Subcutaneous adipose tissue (tissue), 4 donors: ENCODE results near the gene PUSL1. TPM values are rescaled to one million over a fixed set of nuclear protein-coding genes. Genes with fewer than 3 reads are reported as not detected.

Source experiments
- total RNA-seq, 4 donors: library from RNA; depleted of rRNA; stranded (reverse); fragments of >200 nt; gene quantifications; one replicate each; pipeline ENCODE4 v1.1.0, GENCODE V29; 2016
- TF ChIP-seq, protein P1 (sequence below): fragments of 450-650 bp; IDR thresholded peaks from one replicate; pipeline ENCODE4 v1.5.1; 2016; ENCODE audit warnings: low read depth, mild to moderate bottlenecking, control low read depth, antibody characterized with exemption, moderate library complexity

The PUSL1 gene
- total RNA-seq, 4 donors from 2014 or later = 7.2 to 12.9 (median 10.9) TPM

DNA sequence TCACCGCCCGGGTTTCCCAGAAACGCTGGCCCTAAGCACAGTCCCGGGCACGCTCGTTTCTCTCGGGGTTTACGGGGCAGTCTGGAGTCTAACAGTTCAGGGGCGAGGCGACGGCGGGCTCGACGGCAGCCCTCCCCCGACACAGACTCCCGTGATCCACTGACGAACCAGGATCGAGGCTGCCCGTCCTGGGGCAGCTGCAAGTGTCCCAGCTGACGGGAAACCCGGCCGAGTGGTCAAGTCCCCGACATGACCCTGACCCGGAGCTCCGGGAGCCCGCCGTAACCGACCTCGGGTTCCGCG lies 35.2 kb upstream of the PUSL1 start:
- TF ChIP-seq, protein P1, sequence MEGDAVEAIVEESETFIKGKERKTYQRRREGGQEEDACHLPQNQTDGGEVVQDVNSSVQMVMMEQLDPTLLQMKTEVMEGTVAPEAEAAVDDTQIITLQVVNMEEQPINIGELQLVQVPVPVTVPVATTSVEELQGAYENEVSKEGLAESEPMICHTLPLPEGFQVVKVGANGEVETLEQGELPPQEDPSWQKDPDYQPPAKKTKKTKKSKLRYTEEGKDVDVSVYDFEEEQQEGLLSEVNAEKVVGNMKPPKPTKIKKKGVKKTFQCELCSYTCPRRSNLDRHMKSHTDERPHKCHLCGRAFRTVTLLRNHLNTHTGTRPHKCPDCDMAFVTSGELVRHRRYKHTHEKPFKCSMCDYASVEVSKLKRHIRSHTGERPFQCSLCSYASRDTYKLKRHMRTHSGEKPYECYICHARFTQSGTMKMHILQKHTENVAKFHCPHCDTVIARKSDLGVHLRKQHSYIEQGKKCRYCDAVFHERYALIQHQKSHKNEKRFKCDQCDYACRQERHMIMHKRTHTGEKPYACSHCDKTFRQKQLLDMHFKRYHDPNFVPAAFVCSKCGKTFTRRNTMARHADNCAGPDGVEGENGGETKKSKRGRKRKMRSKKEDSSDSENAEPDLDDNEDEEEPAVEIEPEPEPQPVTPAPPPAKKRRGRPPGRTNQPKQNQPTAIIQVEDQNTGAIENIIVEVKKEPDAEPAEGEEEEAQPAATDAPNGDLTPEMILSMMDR = no peak

DNA sequence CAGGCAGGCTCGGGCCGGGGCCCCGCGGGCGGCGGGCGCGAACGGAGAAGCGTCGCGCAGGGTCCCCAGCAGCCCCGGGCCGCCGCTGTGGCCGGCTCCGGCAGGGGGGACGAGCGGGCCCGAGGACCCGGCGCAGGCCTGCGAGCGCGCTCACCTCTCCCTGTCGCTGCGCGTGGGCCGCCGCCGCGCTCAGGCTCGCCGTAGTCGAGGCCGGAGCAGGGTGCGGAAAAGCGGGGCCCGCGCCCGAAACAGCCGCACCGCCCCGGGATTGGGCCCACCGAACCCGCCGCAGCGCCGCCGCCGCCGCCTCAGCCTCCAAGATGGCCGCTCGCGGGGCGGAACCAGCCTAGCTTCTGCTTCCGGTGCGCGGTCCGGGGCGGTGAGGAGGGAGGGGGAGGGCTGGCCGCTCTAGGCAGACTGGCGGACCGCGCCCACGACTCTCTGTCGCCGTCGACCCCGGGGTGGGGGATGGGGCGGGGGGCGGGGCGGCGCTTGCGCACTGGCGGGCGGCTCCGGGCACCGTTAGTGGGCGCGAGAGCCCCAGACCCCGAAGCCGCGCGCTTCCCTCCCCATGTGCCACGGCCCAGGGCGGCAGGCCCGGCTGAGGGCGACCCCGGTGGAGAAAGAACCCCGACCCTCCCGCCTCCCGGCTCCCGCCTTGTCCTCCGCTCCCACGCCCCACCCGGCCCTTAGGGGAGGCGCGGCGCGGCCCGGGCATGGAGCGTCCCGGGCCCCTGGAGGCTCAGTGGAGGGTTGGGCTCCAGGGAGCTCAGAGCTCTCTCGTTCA lies 34.7 kb upstream of the PUSL1 start, which contains the start of gene UBE2J2:
Gene UBE2J2, minus strand, starts transcription at position 343 of the 787 bp plus-strand sequence. CDS start 5,862 bp downstream, outside the sequence.
- TF ChIP-seq, protein P1 = no peak

DNA sequence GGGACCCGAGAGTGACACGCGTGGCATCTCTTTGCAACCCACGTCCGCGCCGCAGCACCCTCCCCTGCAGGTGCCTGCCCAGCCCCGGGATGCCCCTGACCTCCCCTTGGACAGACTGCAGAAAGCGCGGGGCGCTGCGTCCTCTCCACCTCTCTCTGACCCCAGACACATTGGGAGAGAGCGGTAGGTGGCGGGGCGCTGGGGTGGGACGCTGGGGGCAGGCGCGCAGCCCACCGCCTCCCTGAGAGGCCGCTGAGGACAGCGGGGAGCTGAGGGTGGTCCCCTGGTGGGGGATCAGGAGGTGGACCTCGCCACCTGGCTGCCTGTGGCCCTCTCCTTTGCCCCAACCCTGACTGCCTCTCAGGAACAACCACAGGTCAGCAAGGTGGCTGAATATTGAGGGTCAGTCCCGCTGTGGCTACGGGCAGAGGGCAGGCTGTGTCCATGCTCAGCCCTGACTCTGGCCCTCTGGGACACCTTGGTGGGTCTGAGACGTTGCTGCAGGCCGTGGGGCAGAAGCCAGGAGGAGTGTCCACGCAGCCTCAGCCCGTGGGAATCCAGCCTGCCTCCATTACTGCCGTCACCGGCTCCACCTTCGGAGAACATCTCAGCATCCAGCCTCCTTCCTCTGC lies 34.0 kb upstream of the PUSL1 start:
- TF ChIP-seq, protein P1 = no peak

DNA sequence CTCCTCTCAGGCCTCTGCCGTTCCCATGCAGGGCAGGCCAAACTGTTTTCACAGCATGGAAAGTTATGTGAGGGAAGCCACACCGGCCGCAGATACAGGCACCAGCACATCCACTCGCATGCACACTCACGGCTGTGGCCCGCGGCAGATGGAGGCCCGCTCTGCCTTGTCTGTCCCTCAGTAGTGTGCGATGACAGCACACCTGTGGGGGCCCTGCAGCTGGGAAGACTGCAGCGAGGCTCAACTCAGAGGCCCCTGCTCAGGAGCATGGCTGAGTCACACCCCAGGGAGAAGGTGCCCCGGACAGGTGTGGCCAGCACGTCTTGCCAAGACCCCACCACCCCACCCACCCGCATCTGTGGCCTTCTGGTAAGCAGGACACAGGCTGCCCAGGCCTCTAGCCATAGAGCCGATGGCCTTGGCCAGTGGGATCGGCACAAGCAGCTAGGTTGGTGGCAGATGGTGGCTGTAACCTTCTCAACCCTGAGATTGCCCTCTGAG lies 33.4 kb upstream of the PUSL1 start:
- TF ChIP-seq, protein P1 = no peak

DNA sequence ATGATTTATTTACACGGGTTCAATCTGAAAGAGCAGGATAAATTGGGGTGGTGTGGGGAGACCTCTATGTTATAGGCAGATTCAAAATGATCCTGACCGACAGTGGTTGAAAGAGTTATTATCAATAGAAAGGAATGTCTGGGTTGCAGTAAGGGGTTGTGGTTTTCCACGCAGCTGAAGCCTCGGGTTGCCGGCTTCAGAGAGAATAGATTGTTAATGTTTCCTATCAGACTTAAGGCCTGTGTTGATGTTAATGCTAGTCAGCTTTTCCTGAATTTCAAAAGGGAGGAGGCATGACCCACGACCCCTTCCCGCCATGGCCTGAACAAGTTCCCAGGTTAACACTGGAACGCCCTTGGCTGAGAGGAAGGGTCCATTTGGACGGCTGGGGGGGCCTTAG lies 32.6 kb upstream of the PUSL1 start:
- TF ChIP-seq, protein P1 = no peak

DNA sequence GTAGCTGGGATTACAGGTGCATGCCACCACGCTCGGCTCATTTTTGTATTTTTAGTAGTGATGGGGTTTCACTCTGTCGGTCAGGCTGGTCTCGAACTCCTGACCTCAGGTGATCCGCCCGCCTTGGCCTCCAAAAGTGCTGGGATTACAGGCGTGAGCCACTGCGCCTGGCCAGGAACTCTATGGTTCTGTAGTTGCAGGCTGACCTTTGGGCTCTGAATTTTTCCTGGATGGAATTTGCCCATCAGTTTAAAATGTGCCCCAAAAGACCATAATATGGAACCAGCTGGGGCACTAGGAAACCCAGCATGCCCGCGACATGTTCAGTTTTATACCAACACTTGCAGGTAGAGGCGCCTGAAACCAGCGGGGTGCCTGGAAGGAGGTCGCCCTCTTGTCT lies 29.8 kb upstream of the PUSL1 start:
- TF ChIP-seq, protein P1 = no peak

DNA sequence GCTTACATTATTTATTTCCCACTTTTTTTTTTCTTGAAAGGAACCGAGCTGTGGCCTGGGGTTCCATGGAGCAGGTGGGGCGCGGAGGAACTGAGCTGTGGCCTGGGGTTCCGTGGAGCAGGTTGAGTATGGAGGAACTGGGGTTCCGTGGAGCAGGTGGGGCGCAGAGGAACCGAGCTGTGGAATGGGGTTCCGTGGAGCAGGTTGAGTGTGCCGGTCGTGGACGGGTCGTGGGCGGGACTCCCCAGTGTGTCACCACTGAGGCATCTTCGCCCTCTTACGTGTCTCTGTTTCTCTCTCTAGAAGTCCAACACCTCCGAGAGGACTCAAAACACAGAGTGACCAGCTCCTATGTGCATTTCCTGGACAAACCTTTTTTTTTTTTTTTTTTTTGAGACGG lies 29.4 kb upstream of the PUSL1 start:
- TF ChIP-seq, protein P1 = no peak
